ENCODE measurements around the gene VCAN.

The VCAN gene

DNA sequence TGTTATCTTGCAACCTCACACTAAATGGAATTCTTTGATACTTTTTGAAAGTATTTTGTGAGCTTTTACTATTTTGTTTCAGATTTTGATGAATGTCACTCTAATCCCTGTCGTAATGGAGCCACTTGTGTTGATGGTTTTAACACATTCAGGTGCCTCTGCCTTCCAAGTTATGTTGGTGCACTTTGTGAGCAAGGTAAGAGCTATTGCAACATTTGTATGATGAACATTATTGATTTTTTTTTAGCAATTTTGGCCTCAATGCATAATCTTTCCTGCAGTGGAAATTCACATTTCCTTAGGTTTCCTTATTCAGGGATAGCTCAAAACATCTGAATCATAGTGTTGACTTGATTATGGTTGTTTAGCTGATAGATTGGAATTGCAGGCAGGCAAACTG, 76.3 kb downstream of the VCAN start:
- Histone ChIP-seq H3K4me1 (ENCODE audit: control insufficient read depth, low read length) (no peaks in the 10 kb centered on the region), H3F3A (ENCODE audit: control insufficient read depth, insufficient read depth) (no peaks in the 10 kb centered on the region), H3K9me2 (replicated peaks; ENCODE audit: control insufficient read depth, low read length) (no peaks in the 10 kb centered on the region), H3K36me3 (ENCODE audit: control insufficient read depth, low read length) (no peaks in the 10 kb centered on the region), H3K4me2 (ENCODE audit: low read length) (no peak overlapping the region), H4K20me1 (ENCODE audit: control insufficient read depth, insufficient read depth, low read depth, low read length) (no peaks in the 10 kb centered on the region), H3K79me2 (ENCODE audit: control insufficient read depth, low read length) (no peaks in the 10 kb centered on the region), H3K27me3 (ENCODE audit: control insufficient read depth, low read length) (no peaks in the 10 kb centered on the region), H3K9me3 (ENCODE audit: control insufficient read depth, insufficient read depth, low read length) (no peaks in the 10 kb centered on the region), H3K27ac (ENCODE audit: low read depth, low read length) (no peak overlapping the region), H3K4me3 (ENCODE audit: low read length) (no peak overlapping the region)
- TF ChIP-seq EZH2phosphoT487 (IDR thresholded peaks at IDR 0.05; ENCODE audit: borderline replicate concordance, low read length), result no peak
- TF ChIP-seq, protein P1, sequence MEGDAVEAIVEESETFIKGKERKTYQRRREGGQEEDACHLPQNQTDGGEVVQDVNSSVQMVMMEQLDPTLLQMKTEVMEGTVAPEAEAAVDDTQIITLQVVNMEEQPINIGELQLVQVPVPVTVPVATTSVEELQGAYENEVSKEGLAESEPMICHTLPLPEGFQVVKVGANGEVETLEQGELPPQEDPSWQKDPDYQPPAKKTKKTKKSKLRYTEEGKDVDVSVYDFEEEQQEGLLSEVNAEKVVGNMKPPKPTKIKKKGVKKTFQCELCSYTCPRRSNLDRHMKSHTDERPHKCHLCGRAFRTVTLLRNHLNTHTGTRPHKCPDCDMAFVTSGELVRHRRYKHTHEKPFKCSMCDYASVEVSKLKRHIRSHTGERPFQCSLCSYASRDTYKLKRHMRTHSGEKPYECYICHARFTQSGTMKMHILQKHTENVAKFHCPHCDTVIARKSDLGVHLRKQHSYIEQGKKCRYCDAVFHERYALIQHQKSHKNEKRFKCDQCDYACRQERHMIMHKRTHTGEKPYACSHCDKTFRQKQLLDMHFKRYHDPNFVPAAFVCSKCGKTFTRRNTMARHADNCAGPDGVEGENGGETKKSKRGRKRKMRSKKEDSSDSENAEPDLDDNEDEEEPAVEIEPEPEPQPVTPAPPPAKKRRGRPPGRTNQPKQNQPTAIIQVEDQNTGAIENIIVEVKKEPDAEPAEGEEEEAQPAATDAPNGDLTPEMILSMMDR (IDR thresholded peaks at IDR 0.05; ENCODE audit: low read depth, low read length, poor library complexity, severe bottlenecking), result no peak

DNA sequence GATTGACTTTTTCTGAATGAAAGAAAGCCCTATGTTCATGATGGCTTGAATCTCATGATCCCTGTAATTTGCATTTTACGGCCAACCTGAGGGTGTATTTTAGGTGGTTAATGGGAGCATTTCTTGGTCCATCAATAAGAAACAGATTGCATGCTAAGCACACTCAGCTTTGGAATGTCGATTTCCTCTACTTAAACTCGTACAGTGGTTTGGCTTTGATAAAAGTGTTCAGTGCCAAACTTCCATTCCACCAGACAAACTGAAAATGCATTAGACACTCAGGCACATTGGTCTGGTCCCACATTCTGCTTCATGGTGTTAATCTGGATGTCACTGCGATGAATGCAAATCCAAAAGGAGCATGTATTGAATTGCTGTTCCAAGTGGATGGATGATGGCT, 77.0 kb downstream of the VCAN start:
- Histone ChIP-seq H3K4me2 (ENCODE audit: low read length) (no peak overlapping the region), H3K27ac (ENCODE audit: low read depth, low read length) (no peak overlapping the region), H3K9me2 (replicated peaks; ENCODE audit: control insufficient read depth, low read length) (no peaks in the 10 kb centered on the region), H3K4me3 (ENCODE audit: low read length) (no peak overlapping the region), H4K20me1 (ENCODE audit: control insufficient read depth, insufficient read depth, low read depth, low read length) (no peaks in the 10 kb centered on the region), H3K4me1 (ENCODE audit: control insufficient read depth, low read length) (no peaks in the 10 kb centered on the region), H3K79me2 (ENCODE audit: control insufficient read depth, low read length) (no peaks in the 10 kb centered on the region), H3K9me3 (ENCODE audit: control insufficient read depth, insufficient read depth, low read length) (no peaks in the 10 kb centered on the region), H3K27me3 (ENCODE audit: control insufficient read depth, low read length) (no peaks in the 10 kb centered on the region), H3K36me3 (ENCODE audit: control insufficient read depth, low read length) (no peaks in the 10 kb centered on the region), H3F3A (ENCODE audit: control insufficient read depth, insufficient read depth) (no peaks in the 10 kb centered on the region)
- TF ChIP-seq EZH2phosphoT487 (IDR thresholded peaks at IDR 0.05; ENCODE audit: borderline replicate concordance, low read length), result no peak
- TF ChIP-seq, protein P1 (IDR thresholded peaks at IDR 0.05; ENCODE audit: low read depth, low read length, poor library complexity, severe bottlenecking), result no peak

DNA sequence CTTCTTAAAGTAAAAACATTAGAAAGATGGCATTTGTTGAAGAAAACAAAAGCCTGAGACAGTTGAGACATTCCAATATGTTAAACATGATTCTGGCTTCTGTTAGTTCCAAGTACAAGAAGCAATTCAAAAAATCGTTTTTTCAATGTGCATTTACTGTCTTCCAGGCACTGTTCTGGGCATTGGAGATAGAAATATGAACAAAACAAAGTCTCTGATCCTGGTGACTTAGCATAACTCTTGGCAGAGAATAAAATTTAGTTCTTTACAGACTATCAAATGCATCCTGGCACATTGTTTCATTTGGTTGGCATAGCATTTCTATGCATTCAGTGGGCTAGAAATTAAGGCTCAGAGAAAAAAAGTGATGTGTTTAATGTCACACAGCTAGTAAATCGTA, 77.5 kb downstream of the VCAN start:
- Histone ChIP-seq H3K27ac (ENCODE audit: low read depth, low read length) (no peak overlapping the region), H3F3A (ENCODE audit: control insufficient read depth, insufficient read depth) (no peaks in the 10 kb centered on the region), H3K4me2 (ENCODE audit: low read length) (no peak overlapping the region), H3K9me3 (ENCODE audit: control insufficient read depth, insufficient read depth, low read length) (no peaks in the 10 kb centered on the region), H3K79me2 (ENCODE audit: control insufficient read depth, low read length) (no peaks in the 10 kb centered on the region), H3K4me3 (ENCODE audit: low read length) (no peak overlapping the region), H3K4me1 (ENCODE audit: control insufficient read depth, low read length) (no peaks in the 10 kb centered on the region), H3K9me2 (replicated peaks; ENCODE audit: control insufficient read depth, low read length) (no peaks in the 10 kb centered on the region), H3K27me3 (ENCODE audit: control insufficient read depth, low read length) (no peaks in the 10 kb centered on the region), H4K20me1 (ENCODE audit: control insufficient read depth, insufficient read depth, low read depth, low read length) (no peaks in the 10 kb centered on the region), H3K36me3 (ENCODE audit: control insufficient read depth, low read length) (no peaks in the 10 kb centered on the region)
- TF ChIP-seq, protein P1 (IDR thresholded peaks at IDR 0.05; ENCODE audit: low read depth, low read length, poor library complexity, severe bottlenecking), result no peak
- TF ChIP-seq EZH2phosphoT487 (IDR thresholded peaks at IDR 0.05; ENCODE audit: borderline replicate concordance, low read length), result no peak

DNA sequence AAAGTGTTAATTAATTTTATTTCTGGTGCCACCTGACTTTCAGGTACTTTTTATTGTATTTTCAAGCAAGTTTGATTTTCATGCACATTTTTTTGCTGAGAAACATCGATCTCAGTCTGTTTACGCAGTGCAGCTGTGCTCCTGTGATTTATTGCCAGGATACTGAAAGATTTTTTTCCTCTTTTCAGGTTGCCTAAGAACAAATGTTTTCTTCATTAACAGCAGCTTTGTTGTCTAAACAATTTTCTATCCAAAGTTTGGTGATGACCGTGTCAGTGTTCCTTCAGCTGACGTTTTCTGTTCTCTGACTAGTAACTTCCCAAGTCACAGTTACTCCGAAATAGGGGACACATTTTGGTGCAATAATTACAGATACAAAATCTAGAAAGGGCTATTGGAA, 78.1 kb downstream of the VCAN start:
- H3F3A ChIP-seq (ENCODE audit: control insufficient read depth, insufficient read depth), result no peaks in the 10 kb centered on the region
- H3K4me3 ChIP-seq (ENCODE audit: low read length), result no peak overlapping the region
- no peaks in the 10 kb centered on the region for H3K9me3 ChIP-seq (ENCODE audit: control insufficient read depth, insufficient read depth, low read length)
- H3K36me3 ChIP-seq (ENCODE audit: control insufficient read depth, low read length), result no peaks in the 10 kb centered on the region
- no peaks in the 10 kb centered on the region for H3K9me2 ChIP-seq (replicated peaks; ENCODE audit: control insufficient read depth, low read length)
- no peaks in the 10 kb centered on the region for H3K4me1 ChIP-seq (ENCODE audit: control insufficient read depth, low read length)
- no peak overlapping the region for H3K27ac ChIP-seq (ENCODE audit: low read depth, low read length)
- H3K79me2 ChIP-seq (ENCODE audit: control insufficient read depth, low read length), result no peaks in the 10 kb centered on the region
- no peak overlapping the region for H3K4me2 ChIP-seq (ENCODE audit: low read length)
- TF ChIP-seq, protein P1 (IDR thresholded peaks at IDR 0.05; ENCODE audit: low read depth, low read length, poor library complexity, severe bottlenecking), result no peak
- no peak for TF ChIP-seq EZH2phosphoT487 (IDR thresholded peaks at IDR 0.05; ENCODE audit: borderline replicate concordance, low read length)
- no peaks in the 10 kb centered on the region for H4K20me1 ChIP-seq (ENCODE audit: control insufficient read depth, insufficient read depth, low read depth, low read length)
- H3K27me3 ChIP-seq (ENCODE audit: control insufficient read depth, low read length), result no peaks in the 10 kb centered on the region
